Epithelial cell of proximal tubule (primary cell): ENCODE measurements around the gene PRAMEF10. TPM values are rescaled to one million over a fixed set of nuclear protein-coding genes. Genes with fewer than 3 reads are reported as not detected.
A peak's percentile ranks its signal among the peaks of the same experiment; 100 is the strongest.
"Not testable (repeated sequence)": the region's sequence is repeated elsewhere in the genome, so short reads cannot be mapped to it uniquely, and the experiment has no call there.

Experiments
- DNase-seq: peaks from one replicate; pipeline ENCODE4 v3.0.0-alpha.2; 2011; ENCODE audit warnings: low read depth
- H3K4me3 ChIP-seq: 2 replicates; pipeline ENCODE4 v1.5.1; 2011; ENCODE audit warnings: low read depth, mild to moderate bottlenecking, low read length
- CTCF ChIP-seq: conservative IDR thresholded peaks from 2 replicates; pipeline ENCODE4 v1.5.1; 2012; ENCODE audit warnings: low read depth, mild to moderate bottlenecking, low read length
- total RNA-seq: library from RNA; depleted of rRNA; stranded (reverse); fragments of >200 nt; gene quantifications from 2 replicates; pipeline ENCODE4 v1.2.3, GENCODE V29; 2015

The PRAMEF10 gene
- total RNA-seq = not detected in 2 replicates

GRCh38 chr1:12898170-12898569 lies at the start of gene PRAMEF10:
Gene PRAMEF10, minus strand, starts transcription at chr1:12898270. Its CDS starts 2,423 bp downstream, at chr1:12895847.
- not testable (repeated sequence) for DNase-seq, H3K4me3 ChIP-seq

- DNase-seq, H3K4me3 ChIP-seq: not testable (repeated sequence)
These were observed 49.4 kb upstream of the PRAMEF10 start, which contains the start of gene PRAMEF6 for GRCh38 chr1:12947480-12947879. Gene PRAMEF6, minus strand, starts transcription at chr1:12947580. Its CDS starts 5,062 bp downstream, at chr1:12942518.

GRCh38 chr1:12924368-12924767 lies 26.3 kb upstream of the PRAMEF10 start:
- H3K4me3 ChIP-seq, DNase-seq: not testable (repeated sequence)

- TF ChIP-seq CTCF = peak; percentile 9
- DNase-seq, H3K4me3 ChIP-seq: not testable (repeated sequence)
These were observed 23.7 kb upstream of the PRAMEF10 start for GRCh38 chr1:12921749-12922148.

- H3K4me3 ChIP-seq, DNase-seq: not testable (repeated sequence)
These were observed 18.2 kb upstream of the PRAMEF10 start, which contains the start of gene PRAMEF7 for GRCh38 chr1:12916310-12916709. Gene PRAMEF7, plus strand, starts transcription at chr1:12916610. Its CDS starts 1,083 bp downstream, at chr1:12917693.

- not testable (repeated sequence) for H3K4me3 ChIP-seq, DNase-seq
These were observed 5.9 kb upstream of the PRAMEF10 start for GRCh38 chr1:12903793-12904572.

GRCh38 chr1:12899186-12899585 lies 1.1 kb upstream of the PRAMEF10 start:
- H3K4me3 ChIP-seq, DNase-seq: not testable (repeated sequence)

GRCh38 chr1:12886101-12886500 lies 12.0 kb downstream of the PRAMEF10 start, which contains the start of gene PRAMEF4:
Gene PRAMEF4, minus strand, starts transcription at chr1:12886201. Its CDS starts 2,807 bp downstream, at chr1:12883394.
- not testable (repeated sequence) for DNase-seq

GRCh38 chr1:12878453-12878852 lies 19.6 kb downstream of the PRAMEF10 start:
- H3K4me3 ChIP-seq, DNase-seq: not testable (repeated sequence)

More at GRCh38 chr1:12886101-12886500, 12.0 kb downstream of the PRAMEF10 start, which contains the start of gene PRAMEF4:
- not testable (repeated sequence) for H3K4me3 ChIP-seq

- DNase-seq, H3K4me3 ChIP-seq: not testable (repeated sequence)
These were observed 34.8 kb downstream of the PRAMEF10 start for GRCh38 chr1:12863131-12863880.

- DNase-seq, H3K4me3 ChIP-seq: not testable (repeated sequence)
These were observed 41.3 kb downstream of the PRAMEF10 start, which contains the start of gene PRAMEF2 for GRCh38 chr1:12856786-12857185. Gene PRAMEF2, plus strand, starts transcription at chr1:12857086. Its CDS starts 1,924 bp downstream, at chr1:12859010.

GRCh38 chr1:12851779-12852178 lies 46.3 kb downstream of the PRAMEF10 start:
- peak; percentile 63 for DNase-seq
- H3K4me3 ChIP-seq = no peak overlapping the region
- TF ChIP-seq CTCF = no peak

GRCh38 chr1:12848620-12849019 lies 49.5 kb downstream of the PRAMEF10 start, which contains the start of gene HNRNPCL1:
Gene HNRNPCL1, minus strand, starts transcription at chr1:12848720. Its CDS starts 431 bp downstream, at chr1:12848289.
- not testable (repeated sequence) for DNase-seq, H3K4me3 ChIP-seq
